HEK293 (cell line): ENCODE data around the gene USHBP1.

Source experiments
- BCL11B ChIP-seq: fragments of 450-650 bp; formaldehyde crosslinking; IDR thresholded peaks from 2 replicates; pipeline ENCODE4 v1.5.1; 2016; ENCODE audit warnings: low read depth, missing biosample characterization, missing genetic modification characterization
- GFI1B ChIP-seq: fragments of 450-650 bp; formaldehyde crosslinking; IDR thresholded peaks from 2 replicates; pipeline ENCODE4 v1.5.1; 2016; ENCODE audit warnings: missing biosample characterization, missing genetic modification characterization
- GLIS2 ChIP-seq: fragments of 450-650 bp; formaldehyde crosslinking; IDR thresholded peaks from 2 replicates; pipeline ENCODE4 v1.5.1; 2016; ENCODE audit warnings: missing biosample characterization, missing genetic modification characterization
- IKZF3 ChIP-seq: fragments of 450-650 bp; IDR thresholded peaks from 2 replicates; pipeline ENCODE4 v1.5.0; 2018; ENCODE audit warnings: missing biosample characterization, mild to moderate bottlenecking, missing genetic modification characterization, moderate library complexity
- INSM2 ChIP-seq: fragments of 450-650 bp; formaldehyde crosslinking; IDR thresholded peaks from 2 replicates; pipeline ENCODE4 v1.5.1; 2016; ENCODE audit warnings: missing biosample characterization, missing genetic modification characterization
- KLF10 ChIP-seq: fragments of 450-650 bp; IDR thresholded peaks from 2 replicates; pipeline ENCODE4 v1.5.1; 2018; ENCODE audit warnings: missing biosample characterization, mild to moderate bottlenecking, missing genetic modification characterization
- KLF16 ChIP-seq: fragments of 450-650 bp; formaldehyde crosslinking; IDR thresholded peaks from 2 replicates; pipeline ENCODE4 v1.5.1; 2017; ENCODE audit warnings: missing biosample characterization, missing genetic modification characterization
- KLF17 ChIP-seq: fragments of 450-650 bp; formaldehyde crosslinking; IDR thresholded peaks from 2 replicates; pipeline ENCODE4 v1.5.1; 2016; ENCODE audit warnings: missing biosample characterization, missing genetic modification characterization
- KLF8 ChIP-seq: fragments of 450-650 bp; formaldehyde crosslinking; IDR thresholded peaks from 2 replicates; pipeline ENCODE4 v1.5.1; 2016; ENCODE audit warnings: missing biosample characterization, missing genetic modification characterization
- PATZ1 ChIP-seq: fragments of 450-650 bp; formaldehyde crosslinking; IDR thresholded peaks from 2 replicates; pipeline ENCODE4 v1.5.1; 2016; ENCODE audit warnings: missing biosample characterization, missing genetic modification characterization
- PRDM6 ChIP-seq: fragments of 450-650 bp; formaldehyde crosslinking; IDR thresholded peaks from 2 replicates; pipeline ENCODE4 v1.5.1; 2017; ENCODE audit warnings: missing biosample characterization, missing genetic modification characterization
- REST ChIP-seq: fragments of 450-650 bp; formaldehyde crosslinking; IDR thresholded peaks from 2 replicates; pipeline ENCODE4 v1.5.1; 2016; ENCODE audit warnings: missing biosample characterization, missing genetic modification characterization
- SP3 ChIP-seq: fragments of 450-650 bp; formaldehyde crosslinking; IDR thresholded peaks from 2 replicates; pipeline ENCODE4 v1.5.1; 2016; ENCODE audit warnings: missing biosample characterization, missing genetic modification characterization
- SP7 ChIP-seq: fragments of 450-650 bp; formaldehyde crosslinking; IDR thresholded peaks from 2 replicates; pipeline ENCODE4 v1.5.1; 2016; ENCODE audit warnings: missing biosample characterization, missing genetic modification characterization
- ZBTB17 ChIP-seq: fragments of 450-650 bp; formaldehyde crosslinking; IDR thresholded peaks from 2 replicates; pipeline ENCODE4 v1.5.1; 2016; ENCODE audit warnings: missing biosample characterization, missing genetic modification characterization
- ZBTB20 ChIP-seq: fragments of 450-650 bp; formaldehyde crosslinking; IDR thresholded peaks from 2 replicates; pipeline ENCODE4 v1.5.1; 2016; ENCODE audit warnings: missing biosample characterization, missing genetic modification characterization
- ZBTB48 ChIP-seq: fragments of 450-650 bp; formaldehyde crosslinking; IDR thresholded peaks from 2 replicates; pipeline ENCODE4 v1.5.1; 2016; ENCODE audit warnings: missing biosample characterization, missing genetic modification characterization
- ZNF112 ChIP-seq: fragments of 450-650 bp; formaldehyde crosslinking; IDR thresholded peaks from 2 replicates; pipeline ENCODE4 v1.5.0; 2017; ENCODE audit warnings: missing biosample characterization, missing genetic modification characterization
- ZNF146 ChIP-seq: fragments of 450-650 bp; formaldehyde crosslinking; IDR thresholded peaks from 2 replicates; pipeline ENCODE4 v1.5.1; 2016; ENCODE audit warnings: missing biosample characterization, missing genetic modification characterization
- ZNF221 ChIP-seq: fragments of 450-650 bp; formaldehyde crosslinking; IDR thresholded peaks from 2 replicates; pipeline ENCODE4 v1.5.1; 2017; ENCODE audit warnings: missing biosample characterization, missing genetic modification characterization, borderline replicate concordance
- ZNF24 ChIP-seq: fragments of 450-650 bp; formaldehyde crosslinking; IDR thresholded peaks from 2 replicates; pipeline ENCODE4 v1.5.1; 2016; ENCODE audit warnings: missing biosample characterization, missing genetic modification characterization
- ZNF391 ChIP-seq: fragments of 450-650 bp; formaldehyde crosslinking; IDR thresholded peaks from 2 replicates; pipeline ENCODE4 v1.5.1; 2016; ENCODE audit warnings: low read depth, missing biosample characterization, missing genetic modification characterization, borderline replicate concordance
- ZNF449 ChIP-seq: fragments of 450-650 bp; formaldehyde crosslinking; IDR thresholded peaks from 2 replicates; pipeline ENCODE4 v1.5.1; 2017; ENCODE audit warnings: missing biosample characterization, mild to moderate bottlenecking, missing genetic modification characterization, moderate library complexity
- ZNF549 ChIP-seq: fragments of 450-650 bp; IDR thresholded peaks from 2 replicates; pipeline ENCODE4 v1.5.1; 2018; ENCODE audit warnings: missing biosample characterization, missing genetic modification characterization, mild to moderate bottlenecking, inconsistent platforms, moderate library complexity
- ZNF596 ChIP-seq: fragments of 450-650 bp; IDR thresholded peaks from 2 replicates; pipeline ENCODE4 v1.5.0; 2018; ENCODE audit warnings: missing biosample characterization, mild to moderate bottlenecking, missing genetic modification characterization, moderate library complexity
- ZNF624 ChIP-seq: fragments of 450-650 bp; formaldehyde crosslinking; IDR thresholded peaks from 2 replicates; pipeline ENCODE4 v1.5.1; 2017; ENCODE audit warnings: missing biosample characterization, missing genetic modification characterization
- ZNF626 ChIP-seq: fragments of 450-650 bp; sonication (Bioruptor Pico); formaldehyde crosslinking; IDR thresholded peaks from 2 replicates; pipeline ENCODE4 v1.5.1; 2018; ENCODE audit warnings: missing biosample characterization, missing genetic modification characterization, inconsistent platforms
- ZNF768 ChIP-seq: fragments of 450-650 bp; formaldehyde crosslinking; IDR thresholded peaks from 2 replicates; pipeline ENCODE4 v1.5.1; 2018; ENCODE audit warnings: missing biosample characterization, mild to moderate bottlenecking, missing genetic modification characterization
- ZNF785 ChIP-seq: fragments of 450-650 bp; formaldehyde crosslinking; IDR thresholded peaks from 2 replicates; pipeline ENCODE4 v1.5.1; 2016; ENCODE audit warnings: missing biosample characterization, missing genetic modification characterization
- ZSCAN23 ChIP-seq: fragments of 450-650 bp; formaldehyde crosslinking; IDR thresholded peaks from 2 replicates; pipeline ENCODE4 v1.5.1; 2016; ENCODE audit warnings: missing biosample characterization, missing genetic modification characterization
- ZSCAN30 ChIP-seq: fragments of 450-650 bp; IDR thresholded peaks from 2 replicates; pipeline ENCODE4 v1.5.1; 2018; ENCODE audit warnings: missing biosample characterization, mild to moderate bottlenecking, missing genetic modification characterization, moderate library complexity

Gene USHBP1

GRCh38 chr19:17305216-17305516 lies 40.6 kb upstream of the USHBP1 start (continued):
- TF ChIP-seq IKZF3 (tag by site-specific recombination): peak; percentile 91
- TF ChIP-seq PRDM6 (tag by site-specific recombination): no peak
- TF ChIP-seq ZBTB17 (tag by site-specific recombination): no peak
- TF ChIP-seq ZNF785 (tag by site-specific recombination): peak; percentile 66; the same call in 1 of the 2 replicates
- peak; percentile 99; the same call in 1 of the 2 replicates for TF ChIP-seq ZNF768 (tag by site-specific recombination)
- no peak for TF ChIP-seq GFI1B (tag by site-specific recombination)
- TF ChIP-seq BCL11B (tag by site-specific recombination): 0 out of 2 replicates have a peak, but pooled peaks have one; percentile 25
- TF ChIP-seq KLF16 (tag by site-specific recombination): peak; percentile 85
- TF ChIP-seq REST (tag by site-specific recombination): peak; percentile 55
- TF ChIP-seq ZNF24 (tag by site-specific recombination): 0 out of 2 replicates have a peak, but pooled peaks have one; percentile 51
- TF ChIP-seq SP3 (tag by site-specific recombination): no peak
- TF ChIP-seq ZNF391 (tag by site-specific recombination): peak; percentile 79; the same call in 1 of the 2 replicates
- peak; percentile 95; the same call in 1 of the 2 replicates for TF ChIP-seq ZNF449 (tag by site-specific recombination)
- peak; percentile 89 for TF ChIP-seq ZSCAN30 (tag by site-specific recombination)
- TF ChIP-seq ZSCAN23 (tag by site-specific recombination): no peak
- no peak; the same call in 1 of the 2 replicates for TF ChIP-seq KLF17 (tag by site-specific recombination)
- no peak for TF ChIP-seq ZNF596
- no peak for TF ChIP-seq ZNF549
- TF ChIP-seq ZNF221: no peak
- no peak for TF ChIP-seq ZNF112 (tag by site-specific recombination)
- no peak for TF ChIP-seq ZNF624 (tag by site-specific recombination)
- TF ChIP-seq SP7: 0 out of 2 replicates have a peak, but pooled peaks have one; percentile 70
- TF ChIP-seq KLF10: 0 out of 2 replicates have a peak, but pooled peaks have one; percentile 81
- no peak for TF ChIP-seq ZNF146 (tag by site-specific recombination)
- no peak for TF ChIP-seq KLF8 (tag by site-specific recombination)
- TF ChIP-seq ZBTB48 (tag by site-specific recombination): peak; percentile 14; the same call in 1 of the 2 replicates
- peak; percentile 50; the same call in 1 of the 2 replicates for TF ChIP-seq INSM2 (tag by site-specific recombination)
- TF ChIP-seq PATZ1: peak; percentile 76; the same call in 1 of the 2 replicates
- no peak for TF ChIP-seq ZBTB20 (tag by site-specific recombination)
- no peak for TF ChIP-seq ZNF626
- TF ChIP-seq GLIS2: peak; percentile 96
